Measurements from ENCODE around the gene GATD1.
A peak's percentile ranks its signal among the peaks of the same experiment; 100 is the strongest.

GATD1 gene

DNA sequence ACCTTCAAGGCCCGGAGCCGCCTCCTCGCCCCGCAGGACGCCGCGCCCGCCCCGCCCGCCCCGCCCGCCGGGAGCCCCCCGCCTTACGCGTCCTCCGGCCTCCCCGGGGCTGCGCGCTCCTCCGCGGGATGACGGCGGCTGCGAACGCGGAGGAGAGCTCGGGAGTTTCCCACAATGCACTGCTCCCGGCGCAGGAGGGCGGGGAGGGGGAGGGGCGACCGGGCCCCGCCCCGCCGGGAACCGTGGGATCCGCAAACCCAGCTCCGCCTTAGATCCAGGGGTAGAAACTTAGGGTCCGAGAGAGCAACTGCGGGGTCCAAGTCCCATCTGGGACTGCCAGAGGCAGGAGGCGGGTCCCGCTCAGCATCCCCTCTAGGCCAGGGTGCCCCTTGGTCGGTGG lies 12.7 kb upstream of the GATD1 start, which contains the start of gene CEND1:
Gene CEND1 (minus strand): TSS at position 148 of the 400 bp plus-strand sequence. CDS start 1,514 bp downstream, outside the sequence.
- Histone ChIP-seq H3K36me3 (ENCODE audit: insufficient read depth, low read length) (no peaks in the 10 kb centered on the region; the same call in 1 of the 2 replicates), H3K9ac (ENCODE audit: insufficient read length) (no peak within 1 kb of the TSS), H3K27ac (no peak within 1 kb of the TSS), H3K4me3 (no peak within 1 kb of the TSS), H3K9me3 (ENCODE audit: low read depth, low read length) (no peaks in the 10 kb centered on the region)
- TF ChIP-seq POLR2AphosphoS5 (IDR thresholded peaks at IDR 0.05; ENCODE audit: borderline replicate concordance, low read depth, low read length) (no peak), EZH2 (IDR thresholded peaks at IDR 0.05) (no peak), FOXP2 (optimal IDR thresholded peaks at IDR 0.05; ENCODE audit: control extremely low read depth, extremely low read length, insufficient read depth) (no peak)
- no peak for DNase-seq (ENCODE audit: low read depth, low spot score)

DNA sequence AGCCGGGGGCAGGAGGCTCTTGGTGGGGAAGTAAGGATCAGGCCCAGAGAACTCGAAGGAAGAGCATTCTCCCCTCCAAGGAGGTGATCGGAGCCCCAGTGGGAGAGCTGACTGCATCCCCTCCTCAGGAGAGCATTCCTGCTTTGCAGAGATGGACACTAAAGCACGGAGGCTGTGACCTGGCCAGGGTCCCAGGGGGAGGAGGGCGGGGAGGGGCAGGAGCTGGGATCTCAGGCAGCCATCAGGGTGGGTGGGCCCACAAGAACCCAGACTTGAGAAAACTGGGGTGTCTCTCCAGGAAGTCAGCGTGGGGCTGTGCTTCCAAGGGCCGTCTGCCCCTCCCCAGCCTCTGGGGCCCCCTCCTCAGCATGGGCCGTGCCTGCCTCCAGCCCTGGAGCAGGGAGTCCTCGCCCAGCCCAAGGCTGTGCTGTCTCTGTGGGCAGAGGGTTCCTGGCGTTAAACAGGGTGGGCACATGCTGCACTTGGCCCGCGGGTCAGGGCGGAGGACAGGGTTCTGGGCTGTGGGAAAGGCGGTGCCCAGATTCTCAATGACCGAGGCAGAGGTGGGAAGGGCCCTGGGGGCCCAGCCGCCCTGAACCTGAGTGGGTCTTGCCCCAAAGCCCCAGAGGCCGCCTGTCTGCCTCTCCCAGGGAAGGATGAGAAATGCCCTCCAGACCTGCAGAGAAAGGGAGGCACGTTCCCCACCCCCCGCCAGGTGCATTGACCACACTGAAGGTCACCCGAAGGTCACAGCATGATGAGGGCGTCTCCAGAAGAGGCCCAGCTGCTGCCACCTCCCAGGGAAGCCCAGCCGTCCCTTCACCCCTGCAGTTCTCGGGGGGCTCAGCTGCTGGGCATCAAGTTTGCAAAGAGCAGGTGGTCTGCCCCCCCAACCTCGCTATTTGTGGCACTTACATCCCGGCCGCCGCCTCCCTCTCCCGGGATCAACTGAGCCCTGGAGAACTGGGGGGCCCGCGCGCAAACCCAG lies 12.0 kb upstream of the GATD1 start:
- H3K9me3 ChIP-seq (ENCODE audit: low read depth, low read length): no peaks in the 10 kb centered on the region
- no peak for TF ChIP-seq FOXP2 (optimal IDR thresholded peaks at IDR 0.05; ENCODE audit: control extremely low read depth, extremely low read length, insufficient read depth)
- no peak for TF ChIP-seq EZH2 (IDR thresholded peaks at IDR 0.05)
- TF ChIP-seq POLR2AphosphoS5 (IDR thresholded peaks at IDR 0.05; ENCODE audit: borderline replicate concordance, low read depth, low read length): no peak
- no peak for DNase-seq (ENCODE audit: low read depth, low spot score)
- no peaks in the 10 kb centered on the region; the same call in 1 of the 2 replicates for H3K36me3 ChIP-seq (ENCODE audit: insufficient read depth, low read length)
- H3K27ac ChIP-seq: no peak overlapping the region
- H3K9ac ChIP-seq (ENCODE audit: insufficient read length): no peak overlapping the region
- no peak overlapping the region for H3K4me3 ChIP-seq

DNA sequence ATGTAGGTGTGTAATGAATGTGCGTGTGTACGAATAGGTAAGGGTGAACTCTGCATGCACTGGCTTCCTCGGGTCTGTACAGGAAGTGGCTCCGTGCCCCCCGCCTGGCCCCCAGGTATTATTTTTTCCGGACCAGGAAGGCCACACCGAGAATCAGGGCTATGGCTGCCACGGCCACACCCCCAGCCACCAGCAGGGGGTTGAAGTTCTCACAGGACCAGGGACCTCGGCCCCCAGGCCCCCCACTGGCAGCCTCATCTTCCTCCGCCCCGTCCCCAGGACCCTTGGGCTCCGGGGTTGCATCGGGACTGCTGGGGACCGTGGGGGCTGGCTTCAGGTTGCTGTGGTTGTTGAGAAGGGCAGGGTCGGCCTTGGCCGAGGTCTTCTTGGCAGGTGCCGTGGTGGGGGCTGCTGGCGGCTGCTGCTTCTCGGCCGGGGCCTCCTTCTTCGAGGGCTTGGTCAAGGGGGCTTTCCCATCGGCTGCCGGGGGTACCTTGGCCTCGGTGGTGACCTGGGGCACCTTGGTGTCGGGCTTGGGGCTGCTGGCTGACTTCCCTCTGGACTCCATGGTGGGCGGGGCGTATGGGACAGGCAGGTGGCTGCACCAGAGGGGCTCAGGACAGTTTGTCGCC lies 10.8 kb upstream of the GATD1 start:
- no peaks in the 10 kb centered on the region; the same call in 1 of the 2 replicates for H3K36me3 ChIP-seq (ENCODE audit: insufficient read depth, low read length)
- no peaks in the 10 kb centered on the region for H3K9me3 ChIP-seq (ENCODE audit: low read depth, low read length)
- TF ChIP-seq EZH2 (IDR thresholded peaks at IDR 0.05): no peak
- TF ChIP-seq FOXP2 (optimal IDR thresholded peaks at IDR 0.05; ENCODE audit: control extremely low read depth, extremely low read length, insufficient read depth): no peak
- no peak for TF ChIP-seq POLR2AphosphoS5 (IDR thresholded peaks at IDR 0.05; ENCODE audit: borderline replicate concordance, low read depth, low read length)
- H3K4me3 ChIP-seq: no peak overlapping the region
- no peak for DNase-seq (ENCODE audit: low read depth, low spot score)
- no peak overlapping the region for H3K9ac ChIP-seq (ENCODE audit: insufficient read length)
- no peak overlapping the region for H3K27ac ChIP-seq

DNA sequence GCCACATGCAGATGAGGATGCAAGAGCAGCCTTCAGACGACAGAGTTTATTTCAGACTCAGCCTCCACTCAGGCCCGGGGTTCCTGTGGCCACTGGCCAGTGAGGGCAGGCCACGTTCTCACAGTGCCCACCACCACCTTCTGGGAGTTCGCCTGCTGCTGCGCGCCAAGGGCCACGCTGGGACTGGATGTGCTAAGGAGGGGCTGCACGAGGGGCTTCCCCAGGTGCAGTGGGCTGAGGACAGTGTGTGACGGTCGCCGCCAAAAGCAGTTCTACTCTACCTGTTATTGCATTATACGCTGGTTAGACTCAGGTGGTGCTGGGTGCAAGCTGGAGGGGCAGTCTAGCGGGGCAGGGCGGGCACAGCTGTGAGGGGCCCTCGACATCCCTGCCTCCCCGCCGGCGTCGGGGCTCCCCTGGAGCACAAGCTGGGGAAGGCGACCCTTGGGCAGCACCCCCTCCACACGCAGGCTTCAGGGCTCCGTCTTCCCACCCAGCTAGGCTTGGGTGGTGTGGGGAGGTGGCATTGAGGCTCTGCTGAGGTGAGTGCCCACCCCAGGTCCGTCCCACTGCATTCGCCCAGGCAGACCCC lies 9.9 kb upstream of the GATD1 start:
- Histone ChIP-seq H3K27ac (no peak overlapping the region), H3K36me3 (ENCODE audit: insufficient read depth, low read length) (no peaks in the 10 kb centered on the region), H3K9ac (ENCODE audit: insufficient read length) (no peak overlapping the region), H3K4me3 (no peak overlapping the region), H3K9me3 (ENCODE audit: low read depth, low read length) (no peaks in the 10 kb centered on the region)
- DNase-seq (ENCODE audit: low read depth, low spot score): no peak
- TF ChIP-seq POLR2AphosphoS5 (IDR thresholded peaks at IDR 0.05; ENCODE audit: borderline replicate concordance, low read depth, low read length) (no peak), FOXP2 (optimal IDR thresholded peaks at IDR 0.05; ENCODE audit: control extremely low read depth, extremely low read length, insufficient read depth) (no peak), EZH2 (IDR thresholded peaks at IDR 0.05) (no peak)

DNA sequence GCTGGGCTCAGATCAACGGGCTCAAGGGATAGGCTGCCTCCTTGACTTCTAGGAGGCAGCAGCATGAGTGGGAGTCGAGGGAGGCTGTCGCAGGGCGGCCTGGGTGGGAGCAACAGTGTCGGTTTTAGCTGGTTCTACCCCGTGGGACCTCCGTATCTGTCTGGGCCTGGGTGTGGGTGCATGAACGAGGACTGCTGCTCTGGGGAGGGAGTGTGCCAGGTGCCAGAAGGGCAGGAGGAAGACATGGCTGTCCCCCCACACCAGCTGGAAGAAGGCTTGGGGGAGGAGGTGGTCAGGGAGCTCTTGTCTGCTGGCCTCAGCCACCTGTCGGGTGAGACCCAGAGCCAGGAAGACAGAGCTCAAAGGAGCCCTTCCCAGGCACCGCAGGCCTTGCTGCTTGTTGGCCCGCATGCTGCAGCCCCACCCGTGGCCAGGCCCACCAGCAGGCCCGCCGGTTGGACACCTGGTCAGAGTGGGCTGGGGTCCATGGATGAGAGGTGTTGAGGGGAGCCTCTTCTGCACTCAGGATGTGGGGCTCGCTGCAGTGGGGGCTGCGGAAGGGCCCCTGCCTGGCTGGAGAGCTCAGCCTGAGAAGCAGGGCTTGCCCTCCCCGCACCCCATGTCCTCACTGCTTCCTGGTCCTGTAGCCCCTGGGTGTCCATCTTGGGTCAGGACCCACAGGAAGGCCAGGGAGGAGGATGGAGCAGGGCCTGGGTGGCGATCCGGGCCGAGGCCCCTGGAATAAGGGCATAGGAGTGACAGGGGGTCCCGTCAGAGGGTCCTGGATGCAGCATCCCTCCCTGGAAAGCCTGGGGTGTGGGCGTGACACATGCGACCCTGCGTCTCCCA lies 9.2 kb upstream of the GATD1 start:
- H3K9me3 ChIP-seq (ENCODE audit: low read depth, low read length): no peaks in the 10 kb centered on the region
- no peak overlapping the region for H3K9ac ChIP-seq (ENCODE audit: insufficient read length)
- no peak overlapping the region for H3K27ac ChIP-seq
- H3K36me3 ChIP-seq (ENCODE audit: insufficient read depth, low read length): no peaks in the 10 kb centered on the region
- no peak for DNase-seq (ENCODE audit: low read depth, low spot score)
- TF ChIP-seq POLR2AphosphoS5 (IDR thresholded peaks at IDR 0.05; ENCODE audit: borderline replicate concordance, low read depth, low read length): no peak
- TF ChIP-seq FOXP2 (optimal IDR thresholded peaks at IDR 0.05; ENCODE audit: control extremely low read depth, extremely low read length, insufficient read depth): no peak
- TF ChIP-seq EZH2 (IDR thresholded peaks at IDR 0.05): no peak
- H3K4me3 ChIP-seq: no peak overlapping the region

DNA sequence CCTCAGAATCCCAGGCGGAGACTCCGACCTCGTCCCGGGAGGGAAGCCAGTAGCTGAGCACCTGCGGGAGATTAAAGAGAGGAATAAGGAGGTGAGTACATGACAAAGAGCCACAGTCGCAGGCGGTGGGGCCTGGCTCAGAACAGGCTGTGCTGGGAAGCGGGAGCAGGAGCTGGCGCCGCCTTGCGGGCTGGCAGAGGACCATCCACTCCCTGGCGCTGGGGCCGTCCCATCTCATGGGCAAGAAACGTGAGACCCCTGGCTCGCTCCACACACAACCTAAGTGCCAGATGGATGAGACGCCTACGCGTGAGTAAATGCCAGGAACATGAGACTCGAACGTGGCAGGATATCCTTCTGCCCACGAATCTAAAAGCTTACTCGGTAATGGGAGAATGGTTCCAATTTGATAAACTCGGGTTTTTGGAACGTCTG lies 6.3 kb upstream of the GATD1 start:
- TF ChIP-seq POLR2AphosphoS5 (IDR thresholded peaks at IDR 0.05; ENCODE audit: borderline replicate concordance, low read depth, low read length): peak; percentile 13; the same call in 1 of the 2 replicates
- TF ChIP-seq EZH2 (IDR thresholded peaks at IDR 0.05): no peak
- TF ChIP-seq FOXP2 (optimal IDR thresholded peaks at IDR 0.05; ENCODE audit: control extremely low read depth, extremely low read length, insufficient read depth): no peak
- peak; percentile 18 for DNase-seq (ENCODE audit: low read depth, low spot score)
- Histone ChIP-seq H3K9me3 (ENCODE audit: low read depth, low read length) (no peaks in the 10 kb centered on the region), H3K9ac (ENCODE audit: insufficient read length) (no peak overlapping the region), H3K27ac (no peak overlapping the region), H3K4me3 (no peak overlapping the region), H3K36me3 (ENCODE audit: insufficient read depth, low read length) (no peaks in the 10 kb centered on the region)

DNA sequence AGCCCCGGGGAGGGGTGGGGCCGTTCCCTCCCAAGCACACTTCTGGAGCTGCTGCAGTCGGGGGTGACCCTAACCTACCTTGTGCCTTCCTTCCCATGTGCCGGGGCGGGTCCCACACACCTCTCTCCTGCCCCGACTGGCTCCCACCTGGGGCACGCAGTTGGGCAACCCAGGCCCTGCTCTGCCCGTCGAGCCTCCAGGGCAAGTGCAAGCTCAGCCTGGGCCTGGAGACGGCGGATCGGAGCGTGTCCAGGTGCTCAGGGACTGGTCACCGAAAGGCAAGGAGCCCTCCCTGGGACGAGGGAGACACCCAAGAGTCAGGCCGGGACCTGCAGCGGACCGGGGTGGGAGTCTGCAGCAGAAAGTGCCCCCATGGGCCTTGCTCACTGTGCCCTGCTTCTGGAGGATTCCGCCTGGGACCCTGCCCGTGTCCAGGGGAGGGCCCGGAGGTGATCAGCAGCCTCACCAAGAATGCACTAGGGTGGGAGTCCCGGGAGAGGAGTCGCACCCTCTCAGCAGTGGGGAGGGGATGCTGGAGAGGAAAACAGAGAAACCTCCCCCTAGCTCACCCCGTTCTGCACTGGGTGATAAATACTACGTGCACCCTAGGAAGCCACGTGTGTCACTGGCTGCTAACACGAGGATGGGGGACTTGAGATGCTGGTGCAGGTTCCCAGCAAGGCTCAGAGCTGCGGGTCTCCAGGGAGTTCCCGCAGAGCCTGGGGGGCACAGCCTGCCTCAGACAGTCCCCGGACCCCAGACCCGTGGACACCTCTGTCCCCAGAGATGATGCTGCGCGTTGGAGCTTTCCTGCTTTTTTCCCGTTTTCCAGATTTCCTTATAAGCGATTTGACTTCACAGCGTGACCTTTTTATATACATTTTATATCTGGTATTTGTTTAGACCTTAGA lies 5.2 kb upstream of the GATD1 start:
- TF ChIP-seq POLR2AphosphoS5 (IDR thresholded peaks at IDR 0.05; ENCODE audit: borderline replicate concordance, low read depth, low read length) (peak; percentile 44; the same call in 1 of the 2 replicates), EZH2 (IDR thresholded peaks at IDR 0.05) (no peak)
- Histone ChIP-seq H3K9me3 (ENCODE audit: low read depth, low read length) (no peaks in the 10 kb centered on the region), H3K36me3 (ENCODE audit: insufficient read depth, low read length) (no peaks in the 10 kb centered on the region), H3K27ac (no peak overlapping the region), H3K9ac (ENCODE audit: insufficient read length) (no peak overlapping the region), H3K4me3 (no peak overlapping the region)
- no peak for DNase-seq (ENCODE audit: low read depth, low spot score)
